ENCODE data around the gene OR10H4. TPM values are rescaled to one million over a fixed set of nuclear protein-coding genes. Genes with fewer than 3 reads are reported as not detected.

The OR10H4 gene
- not detected in 2 replicates for total RNA-seq

GRCh38 chr19:15948223-15949058 is at the start of gene OR10H4:
Gene OR10H4, plus strand, starts transcription at chr19:15949008. Its CDS starts 0 bp downstream, at chr19:15949008.

GRCh38 chr19:15934332-15935078 is 14.3 kb upstream of the OR10H4 start, which contains the start of gene CYP4F11:
Gene CYP4F11, minus strand, starts transcription at chr19:15934529. Its CDS starts 121 bp downstream, at chr19:15934408.

Other genes starting within 250 kb of the OR10H4 start
- not detected in 2 replicates for gene OR10H2, start 221.0 kb upstream of the OR10H4 start, total RNA-seq
- gene OR10H3, start 211.0 kb upstream of the OR10H4 start, total RNA-seq = not detected in 2 replicates
- not detected in 2 replicates for gene OR10H5, start 161.3 kb upstream of the OR10H4 start, total RNA-seq
- not detected in 2 replicates for gene OR10H1, start 133.3 kb upstream of the OR10H4 start, total RNA-seq
- gene CYP4F2, start 50.9 kb upstream of the OR10H4 start, total RNA-seq = 0.09 TPM in 1 of 2 replicates, not detected in the other
- not detected in 2 replicates for gene CYP4F11, start 14.5 kb upstream of the OR10H4 start, total RNA-seq
- gene TPM4, start 127.5 kb downstream of the OR10H4 start, total RNA-seq = 506 and 673 TPM in 2 replicates
- gene RAB8A, start 162.9 kb downstream of the OR10H4 start, total RNA-seq = 107 and 137 TPM in 2 replicates
- gene HSH2D, start 194.7 kb downstream of the OR10H4 start, total RNA-seq = not detected in 2 replicates
- gene CIB3, start 224.5 kb downstream of the OR10H4 start, total RNA-seq = 0.09 TPM in 1 of 2 replicates, not detected in the other
- gene FAM32A, start 236.4 kb downstream of the OR10H4 start, total RNA-seq = 119 and 125 TPM in 2 replicates
- gene AP1M1, start 248.9 kb downstream of the OR10H4 start, total RNA-seq = 39.1 and 41.9 TPM in 2 replicates

Measured in dermis lymphatic vessel endothelial cell (primary cell).